GM12801 (cell line): ENCODE measurements around the gene EEF1G.

Experiments used
- TF ChIP-seq, protein P1 (sequence below): IDR thresholded peaks from one replicate; pipeline ENCODE4 v1.5.1; 2011; ENCODE audit warnings: control low read depth; ENCODE audit not compliant: insufficient read length; ENCODE audit errors: extremely low read depth

The EEF1G gene

DNA sequence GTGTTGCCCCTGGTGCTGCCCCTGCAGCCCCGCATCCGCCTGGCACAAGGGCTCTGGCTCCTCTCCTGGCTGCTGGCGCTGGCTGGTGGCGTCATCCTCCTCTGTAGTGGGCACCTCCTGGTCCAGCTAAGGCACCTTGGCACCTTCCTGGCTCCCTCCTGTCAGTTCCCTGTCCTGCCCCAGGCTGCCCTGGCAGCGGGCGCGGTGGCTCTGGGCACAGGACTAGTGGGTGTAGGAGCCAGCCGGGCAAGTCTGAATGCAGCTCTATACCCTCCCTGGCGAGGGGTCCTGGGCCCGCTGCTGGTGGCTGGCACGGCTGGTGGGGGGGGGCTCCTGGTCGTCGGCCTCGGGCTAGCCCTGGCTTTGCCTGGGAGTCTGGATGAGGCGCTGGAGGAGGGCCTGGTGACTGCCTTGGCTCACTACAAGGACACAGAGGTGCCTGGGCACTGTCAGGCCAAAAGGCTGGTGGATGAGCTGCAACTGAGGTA is 39.6 kb upstream of the EEF1G start:
- TF ChIP-seq, protein P1, sequence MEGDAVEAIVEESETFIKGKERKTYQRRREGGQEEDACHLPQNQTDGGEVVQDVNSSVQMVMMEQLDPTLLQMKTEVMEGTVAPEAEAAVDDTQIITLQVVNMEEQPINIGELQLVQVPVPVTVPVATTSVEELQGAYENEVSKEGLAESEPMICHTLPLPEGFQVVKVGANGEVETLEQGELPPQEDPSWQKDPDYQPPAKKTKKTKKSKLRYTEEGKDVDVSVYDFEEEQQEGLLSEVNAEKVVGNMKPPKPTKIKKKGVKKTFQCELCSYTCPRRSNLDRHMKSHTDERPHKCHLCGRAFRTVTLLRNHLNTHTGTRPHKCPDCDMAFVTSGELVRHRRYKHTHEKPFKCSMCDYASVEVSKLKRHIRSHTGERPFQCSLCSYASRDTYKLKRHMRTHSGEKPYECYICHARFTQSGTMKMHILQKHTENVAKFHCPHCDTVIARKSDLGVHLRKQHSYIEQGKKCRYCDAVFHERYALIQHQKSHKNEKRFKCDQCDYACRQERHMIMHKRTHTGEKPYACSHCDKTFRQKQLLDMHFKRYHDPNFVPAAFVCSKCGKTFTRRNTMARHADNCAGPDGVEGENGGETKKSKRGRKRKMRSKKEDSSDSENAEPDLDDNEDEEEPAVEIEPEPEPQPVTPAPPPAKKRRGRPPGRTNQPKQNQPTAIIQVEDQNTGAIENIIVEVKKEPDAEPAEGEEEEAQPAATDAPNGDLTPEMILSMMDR: no peak

- TF ChIP-seq, protein P1: no peak
Observed at GRCh38 chr11:62612366-62613290, 38.9 kb upstream of the EEF1G start, which contains the start of the genes EML3 and ROM1. EML3 (minus strand) TSS chr11:62612775; CDS start chr11:62612457, 318 bp downstream. ROM1 (plus strand) TSS chr11:62613257; CDS start chr11:62613282, 25 bp downstream.

- TF ChIP-seq, protein P1: no peak
Observed at GRCh38 chr11:62611705-62612365, 38.1 kb upstream of the EEF1G start.

DNA sequence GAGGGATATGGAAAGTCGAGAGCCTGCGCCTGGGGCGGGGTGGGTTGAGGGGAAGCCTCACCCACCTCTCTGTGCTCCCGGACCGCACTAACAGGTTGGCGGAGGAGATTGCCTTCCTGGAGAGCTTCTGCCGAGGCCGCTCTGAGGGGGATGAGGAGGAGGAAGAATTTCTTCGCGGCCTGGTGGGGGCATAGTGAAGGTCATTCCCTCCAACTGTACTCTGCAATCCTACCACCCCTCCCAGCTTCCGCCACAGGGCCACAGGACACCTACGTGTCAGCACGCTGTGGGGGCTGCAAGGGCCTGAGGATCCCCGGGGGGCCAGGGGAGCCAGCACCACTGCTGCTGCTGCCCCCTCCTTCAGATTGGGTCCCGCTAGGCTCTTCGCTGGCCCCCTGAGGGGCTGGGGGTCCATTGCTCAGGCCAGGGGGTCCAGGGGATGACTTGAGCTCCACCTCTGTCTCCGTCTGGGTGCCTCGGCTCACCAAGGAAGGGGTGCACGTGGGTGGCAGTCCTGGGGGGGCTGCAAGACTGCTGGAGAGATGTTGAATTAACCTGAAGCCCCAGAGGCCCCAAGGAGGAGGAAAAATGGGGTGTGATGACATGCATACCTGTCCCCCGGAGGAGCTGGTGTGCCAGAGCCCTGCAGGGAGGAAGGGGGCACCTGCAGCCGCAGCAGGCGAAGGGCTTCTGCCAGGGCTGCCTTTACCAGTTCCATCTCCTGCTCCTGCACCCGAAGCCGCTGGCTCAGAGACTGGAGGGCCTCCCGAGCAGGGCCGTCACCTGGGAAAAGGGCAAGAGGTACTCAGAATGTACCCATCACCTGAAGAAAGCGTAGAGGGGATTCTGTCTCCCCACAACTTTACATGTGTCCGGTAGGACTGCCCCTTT is 37.4 kb upstream of the EEF1G start:
- TF ChIP-seq, protein P1: no peak

GRCh38 chr11:62610403-62610802 is 36.7 kb upstream of the EEF1G start:
- TF ChIP-seq, protein P1: no peak

DNA sequence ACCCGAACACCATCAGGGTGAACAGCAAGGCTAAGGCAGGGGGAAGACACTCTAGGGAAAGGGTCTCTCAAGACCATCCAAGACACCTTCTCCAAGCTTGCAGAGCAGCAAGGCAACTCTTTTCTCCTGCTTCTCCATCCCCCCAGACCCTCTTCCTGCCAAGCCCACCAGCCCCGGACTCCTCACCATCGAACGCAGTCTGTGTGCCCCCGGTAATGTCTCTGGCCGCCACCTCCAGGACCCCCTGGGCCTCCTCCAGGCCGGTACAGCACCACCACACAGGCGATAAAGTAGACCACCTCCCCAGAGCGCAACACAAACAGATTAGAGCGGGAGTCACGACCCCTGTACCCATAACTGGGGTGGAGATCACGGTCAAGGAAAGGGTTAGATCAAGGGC is 35.1 kb upstream of the EEF1G start:
- TF ChIP-seq, protein P1: no peak

GRCh38 chr11:62607714-62608113 is 34.0 kb upstream of the EEF1G start:
- TF ChIP-seq, protein P1: no peak
